WTC11 (cell line): ENCODE measurements around the gene HCFC1. TPM values are rescaled to one million over a fixed set of nuclear protein-coding genes. Genes with fewer than 3 reads are reported as not detected.

Source experiments
- ATAC-seq: fragments of 200-7000 bp; cut with Tn5 transposase; 2 replicates; pipeline ENCODE4 v1.10.0; 2021; ENCODE audit warnings: mild to moderate bottlenecking, moderate library complexity
- CTCF ChIA-PET: fragments of 300-600 bp; sonication (Branson Sonifier 250); formaldehyde crosslinking; loops from one replicate; lab custom pipeline; 2021; ENCODE audit warnings: antibody characterized with exemption; lab: Charles Lee
- POLR2A ChIA-PET: fragments of 350-600 bp; sonication (Branson Sonifier 250); formaldehyde crosslinking; loops from one replicate; lab custom pipeline; 2021; ENCODE audit warnings: antibody characterized with exemption; lab: Charles Lee
- DNase-seq: peaks from one replicate; pipeline ENCODE4 v3.0.0; 2021; ENCODE audit warnings: low spot score
- H3K27ac Mint-ChIP-seq: 2 replicates; pipeline ENCODE4 v1.8.0; 2021; ENCODE audit warnings: mixed read lengths
- H3K27me3 Mint-ChIP-seq: 2 replicates; pipeline ENCODE4 v1.8.0; 2021; ENCODE audit warnings: low read depth, mild to moderate bottlenecking, moderate library complexity, mixed read lengths
- H3K36me3 Mint-ChIP-seq: 2 replicates; pipeline ENCODE4 v1.8.0; 2021; ENCODE audit warnings: mixed read lengths
- H3K4me1 Mint-ChIP-seq: 2 replicates; pipeline ENCODE4 v1.8.0; 2022; ENCODE audit warnings: mixed read lengths
- H3K4me3 Mint-ChIP-seq: 2 replicates; pipeline ENCODE4 v1.8.0; 2021; ENCODE audit warnings: mild to moderate bottlenecking, moderate library complexity, mixed read lengths
- H3K9me3 Mint-ChIP-seq: 2 replicates; pipeline ENCODE4 v1.8.0; 2021; ENCODE audit warnings: mixed read lengths
- CBFB ChIP-seq: sonication (generic); formaldehyde crosslinking; IDR thresholded peaks from 2 replicates; pipeline ENCODE4 v1.8.1; 2022; ENCODE audit warnings: mild to moderate bottlenecking, low read depth, missing genetic modification reagents
- ELF4 ChIP-seq: sonication (generic); formaldehyde crosslinking; IDR thresholded peaks from 2 replicates; pipeline ENCODE4 v1.8.1; 2022; ENCODE audit warnings: low read depth, mild to moderate bottlenecking, moderate library complexity, missing genetic modification reagents
- EMX1 ChIP-seq: fragments of 250-450 bp; sonication (Bioruptor Pico); IDR thresholded peaks from 2 replicates; pipeline ENCODE4 v1.8.0; 2021; ENCODE audit warnings: mild to moderate bottlenecking
- GABPB1 ChIP-seq: sonication (generic); formaldehyde crosslinking; IDR thresholded peaks from 2 replicates; pipeline ENCODE4 v1.8.1; 2023; ENCODE audit warnings: mild to moderate bottlenecking, missing genetic modification reagents
- GRHL2 ChIP-seq: fragments of 250-450 bp; sonication (Bioruptor Pico); IDR thresholded peaks from 2 replicates; pipeline ENCODE4 v1.8.0; 2022; ENCODE audit warnings: mild to moderate bottlenecking, moderate library complexity; ENCODE audit not compliant: insufficient replicate concordance, severe bottlenecking
- HMGA2 ChIP-seq: fragments of 250-450 bp; sonication (Bioruptor Pico); IDR thresholded peaks from 2 replicates; pipeline ENCODE4 v1.4.0; 2021; ENCODE audit warnings: mild to moderate bottlenecking, moderate library complexity
- MXD4 ChIP-seq: fragments of 250-450 bp; sonication (Bioruptor Pico); IDR thresholded peaks from 2 replicates; pipeline ENCODE4 v1.8.0; 2021; ENCODE audit warnings: mild to moderate bottlenecking, moderate library complexity, borderline replicate concordance
- RELA ChIP-seq: sonication (generic); formaldehyde crosslinking; IDR thresholded peaks from 2 replicates; pipeline ENCODE4 v1.8.1; 2022; ENCODE audit warnings: missing genetic modification reagents, mild to moderate bottlenecking, borderline replicate concordance
- SMAD3 ChIP-seq: sonication (generic); formaldehyde crosslinking; IDR thresholded peaks from 2 replicates; pipeline ENCODE4 v1.8.0; 2022; ENCODE audit warnings: missing genetic modification reagents, mild to moderate bottlenecking, borderline replicate concordance
- SMAD4 ChIP-seq: sonication (generic); formaldehyde crosslinking; IDR thresholded peaks from 2 replicates; pipeline ENCODE4 v1.8.0; 2022; ENCODE audit warnings: mild to moderate bottlenecking, missing genetic modification reagents
- ZNF219 ChIP-seq: sonication (generic); formaldehyde crosslinking; IDR thresholded peaks from 2 replicates; pipeline ENCODE4 v1.8.0; 2023; ENCODE audit warnings: missing genetic modification reagents, mild to moderate bottlenecking, borderline replicate concordance
- ZNF396 ChIP-seq: fragments of 250-450 bp; sonication (Bioruptor Pico); IDR thresholded peaks from 2 replicates; pipeline ENCODE4 v1.8.0; 2021; ENCODE audit warnings: mild to moderate bottlenecking, moderate library complexity, borderline replicate concordance
- total RNA-seq: library from RNA; stranded (reverse); gene quantifications from 3 replicates; pipeline ENCODE4 v1.2.3, GENCODE V29; 2021
- TF ChIP-seq, protein P1 (sequence below): sonication (generic); formaldehyde crosslinking; IDR thresholded peaks from 2 replicates; pipeline ENCODE4 v1.8.1; 2023; ENCODE audit warnings: mild to moderate bottlenecking, missing genetic modification reagents, moderate library complexity
- TF ChIP-seq, protein P2 (sequence below): sonication (generic); formaldehyde crosslinking; IDR thresholded peaks from 2 replicates; pipeline ENCODE4 v1.8.1; 2022; ENCODE audit warnings: mild to moderate bottlenecking, moderate library complexity, missing genetic modification reagents
- TF ChIP-seq, protein P3 (sequence below): sonication (generic); formaldehyde crosslinking; IDR thresholded peaks from 2 replicates; pipeline ENCODE4 v1.8.1; 2023; ENCODE audit warnings: mild to moderate bottlenecking, missing genetic modification reagents, borderline replicate concordance
- TF ChIP-seq, protein P4 (sequence below): sonication (generic); formaldehyde crosslinking; IDR thresholded peaks from 2 replicates; pipeline ENCODE4 v1.8.0; 2022; ENCODE audit warnings: missing genetic modification reagents
- TF ChIP-seq, protein P5 (sequence below): fragments of 250-450 bp; sonication (Bioruptor Pico); IDR thresholded peaks from 2 replicates; pipeline ENCODE4 v2.1.2; 2022; ENCODE audit warnings: mild to moderate bottlenecking, moderate library complexity
- TF ChIP-seq, protein P6 (sequence below): sonication (generic); formaldehyde crosslinking; IDR thresholded peaks from 2 replicates; pipeline ENCODE4 v1.8.1; 2022; ENCODE audit warnings: mild to moderate bottlenecking, missing genetic modification reagents, moderate library complexity, borderline replicate concordance

HCFC1 gene
- total RNA-seq, 1 experiment from 2014 or later, result 130 TPM

DNA sequence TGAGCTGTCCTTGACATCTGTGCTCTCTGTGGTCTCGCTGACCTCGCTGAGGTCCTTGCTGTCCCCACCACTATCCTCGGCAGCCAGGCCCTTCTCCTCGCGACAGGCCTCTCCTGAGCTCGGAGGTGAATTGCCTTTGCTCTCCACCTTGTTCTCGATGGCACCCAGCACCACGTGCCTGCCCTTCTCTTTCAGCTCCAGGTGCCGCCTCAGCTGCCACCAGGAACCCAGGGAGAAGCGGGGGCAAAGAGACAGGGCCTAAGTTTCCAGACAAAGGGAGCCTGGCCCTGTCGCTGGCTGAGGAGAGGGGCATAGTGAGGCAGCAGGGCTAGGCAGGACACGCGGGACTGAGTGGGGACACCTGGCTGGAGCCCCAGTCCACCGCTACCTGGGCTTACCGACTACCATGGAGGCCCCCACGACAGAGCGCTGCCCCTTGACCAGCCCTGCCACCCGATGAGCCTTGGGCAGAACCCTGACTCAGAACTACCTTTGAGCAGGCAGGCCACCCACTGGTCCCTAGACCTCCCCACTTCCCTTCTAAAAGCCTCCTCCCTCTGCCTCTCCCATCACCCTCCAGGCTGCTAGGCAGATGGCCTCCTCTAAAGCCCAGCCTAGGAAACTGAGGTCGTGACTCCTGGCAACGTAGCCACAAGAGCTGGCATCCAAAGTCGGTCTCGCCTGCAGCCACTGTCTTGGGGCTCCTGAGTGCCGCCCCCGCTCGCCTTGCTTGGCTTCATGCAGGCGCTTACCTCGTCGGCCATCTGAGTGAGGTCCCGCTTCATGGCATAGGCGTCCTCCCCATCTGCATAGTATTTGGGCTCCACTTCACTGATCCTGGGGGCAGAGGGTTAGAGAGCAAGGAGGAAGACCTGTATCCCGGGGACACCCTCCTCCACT, 41.4 kb downstream of the HCFC1 start:
- TF ChIP-seq HMGA2 (CRISPR knock-in tag) (no peak), GRHL2 (CRISPR knock-in tag) (no peak), SMAD3 (CRISPR knock-in tag) (no peak), GABPB1 (CRISPR knock-in tag) (no peak), ELF4 (CRISPR knock-in tag) (no peak), RELA (CRISPR knock-in tag) (no peak), CBFB (no peak), MXD4 (CRISPR knock-in tag) (no peak), EMX1 (CRISPR knock-in tag) (no peak), SMAD4 (CRISPR knock-in tag) (no peak), ZNF396 (CRISPR knock-in tag) (no peak), ZNF219 (CRISPR knock-in tag) (no peak)
- TF ChIP-seq, protein P1, sequence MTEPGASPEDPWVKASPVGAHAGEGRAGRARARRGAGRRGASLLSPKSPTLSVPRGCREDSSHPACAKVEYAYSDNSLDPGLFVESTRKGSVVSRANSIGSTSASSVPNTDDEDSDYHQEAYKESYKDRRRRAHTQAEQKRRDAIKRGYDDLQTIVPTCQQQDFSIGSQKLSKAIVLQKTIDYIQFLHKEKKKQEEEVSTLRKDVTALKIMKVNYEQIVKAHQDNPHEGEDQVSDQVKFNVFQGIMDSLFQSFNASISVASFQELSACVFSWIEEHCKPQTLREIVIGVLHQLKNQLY (CRISPR knock-in tag), result no peak
- TF ChIP-seq, protein P2, sequence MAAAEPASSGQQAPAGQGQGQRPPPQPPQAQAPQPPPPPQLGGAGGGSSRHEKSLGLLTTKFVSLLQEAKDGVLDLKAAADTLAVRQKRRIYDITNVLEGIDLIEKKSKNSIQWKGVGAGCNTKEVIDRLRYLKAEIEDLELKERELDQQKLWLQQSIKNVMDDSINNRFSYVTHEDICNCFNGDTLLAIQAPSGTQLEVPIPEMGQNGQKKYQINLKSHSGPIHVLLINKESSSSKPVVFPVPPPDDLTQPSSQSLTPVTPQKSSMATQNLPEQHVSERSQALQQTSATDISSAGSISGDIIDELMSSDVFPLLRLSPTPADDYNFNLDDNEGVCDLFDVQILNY, result no peak
- TF ChIP-seq, protein P3, sequence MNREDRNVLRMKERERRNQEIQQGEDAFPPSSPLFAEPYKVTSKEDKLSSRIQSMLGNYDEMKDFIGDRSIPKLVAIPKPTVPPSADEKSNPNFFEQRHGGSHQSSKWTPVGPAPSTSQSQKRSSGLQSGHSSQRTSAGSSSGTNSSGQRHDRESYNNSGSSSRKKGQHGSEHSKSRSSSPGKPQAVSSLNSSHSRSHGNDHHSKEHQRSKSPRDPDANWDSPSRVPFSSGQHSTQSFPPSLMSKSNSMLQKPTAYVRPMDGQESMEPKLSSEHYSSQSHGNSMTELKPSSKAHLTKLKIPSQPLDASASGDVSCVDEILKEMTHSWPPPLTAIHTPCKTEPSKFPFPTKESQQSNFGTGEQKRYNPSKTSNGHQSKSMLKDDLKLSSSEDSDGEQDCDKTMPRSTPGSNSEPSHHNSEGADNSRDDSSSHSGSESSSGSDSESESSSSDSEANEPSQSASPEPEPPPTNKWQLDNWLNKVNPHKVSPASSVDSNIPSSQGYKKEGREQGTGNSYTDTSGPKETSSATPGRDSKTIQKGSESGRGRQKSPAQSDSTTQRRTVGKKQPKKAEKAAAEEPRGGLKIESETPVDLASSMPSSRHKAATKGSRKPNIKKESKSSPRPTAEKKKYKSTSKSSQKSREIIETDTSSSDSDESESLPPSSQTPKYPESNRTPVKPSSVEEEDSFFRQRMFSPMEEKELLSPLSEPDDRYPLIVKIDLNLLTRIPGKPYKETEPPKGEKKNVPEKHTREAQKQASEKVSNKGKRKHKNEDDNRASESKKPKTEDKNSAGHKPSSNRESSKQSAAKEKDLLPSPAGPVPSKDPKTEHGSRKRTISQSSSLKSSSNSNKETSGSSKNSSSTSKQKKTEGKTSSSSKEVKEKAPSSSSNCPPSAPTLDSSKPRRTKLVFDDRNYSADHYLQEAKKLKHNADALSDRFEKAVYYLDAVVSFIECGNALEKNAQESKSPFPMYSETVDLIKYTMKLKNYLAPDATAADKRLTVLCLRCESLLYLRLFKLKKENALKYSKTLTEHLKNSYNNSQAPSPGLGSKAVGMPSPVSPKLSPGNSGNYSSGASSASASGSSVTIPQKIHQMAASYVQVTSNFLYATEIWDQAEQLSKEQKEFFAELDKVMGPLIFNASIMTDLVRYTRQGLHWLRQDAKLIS (CRISPR knock-in tag), result no peak
- TF ChIP-seq, protein P4, sequence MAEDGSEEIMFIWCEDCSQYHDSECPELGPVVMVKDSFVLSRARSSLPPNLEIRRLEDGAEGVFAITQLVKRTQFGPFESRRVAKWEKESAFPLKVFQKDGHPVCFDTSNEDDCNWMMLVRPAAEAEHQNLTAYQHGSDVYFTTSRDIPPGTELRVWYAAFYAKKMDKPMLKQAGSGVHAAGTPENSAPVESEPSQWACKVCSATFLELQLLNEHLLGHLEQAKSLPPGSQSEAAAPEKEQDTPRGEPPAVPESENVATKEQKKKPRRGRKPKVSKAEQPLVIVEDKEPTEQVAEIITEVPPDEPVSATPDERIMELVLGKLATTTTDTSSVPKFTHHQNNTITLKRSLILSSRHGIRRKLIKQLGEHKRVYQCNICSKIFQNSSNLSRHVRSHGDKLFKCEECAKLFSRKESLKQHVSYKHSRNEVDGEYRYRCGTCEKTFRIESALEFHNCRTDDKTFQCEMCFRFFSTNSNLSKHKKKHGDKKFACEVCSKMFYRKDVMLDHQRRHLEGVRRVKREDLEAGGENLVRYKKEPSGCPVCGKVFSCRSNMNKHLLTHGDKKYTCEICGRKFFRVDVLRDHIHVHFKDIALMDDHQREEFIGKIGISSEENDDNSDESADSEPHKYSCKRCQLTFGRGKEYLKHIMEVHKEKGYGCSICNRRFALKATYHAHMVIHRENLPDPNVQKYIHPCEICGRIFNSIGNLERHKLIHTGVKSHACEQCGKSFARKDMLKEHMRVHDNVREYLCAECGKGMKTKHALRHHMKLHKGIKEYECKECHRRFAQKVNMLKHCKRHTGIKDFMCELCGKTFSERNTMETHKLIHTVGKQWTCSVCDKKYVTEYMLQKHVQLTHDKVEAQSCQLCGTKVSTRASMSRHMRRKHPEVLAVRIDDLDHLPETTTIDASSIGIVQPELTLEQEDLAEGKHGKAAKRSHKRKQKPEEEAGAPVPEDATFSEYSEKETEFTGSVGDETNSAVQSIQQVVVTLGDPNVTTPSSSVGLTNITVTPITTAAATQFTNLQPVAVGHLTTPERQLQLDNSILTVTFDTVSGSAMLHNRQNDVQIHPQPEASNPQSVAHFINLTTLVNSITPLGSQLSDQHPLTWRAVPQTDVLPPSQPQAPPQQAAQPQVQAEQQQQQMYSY (CRISPR knock-in tag), result no peak
- TF ChIP-seq, protein P5, sequence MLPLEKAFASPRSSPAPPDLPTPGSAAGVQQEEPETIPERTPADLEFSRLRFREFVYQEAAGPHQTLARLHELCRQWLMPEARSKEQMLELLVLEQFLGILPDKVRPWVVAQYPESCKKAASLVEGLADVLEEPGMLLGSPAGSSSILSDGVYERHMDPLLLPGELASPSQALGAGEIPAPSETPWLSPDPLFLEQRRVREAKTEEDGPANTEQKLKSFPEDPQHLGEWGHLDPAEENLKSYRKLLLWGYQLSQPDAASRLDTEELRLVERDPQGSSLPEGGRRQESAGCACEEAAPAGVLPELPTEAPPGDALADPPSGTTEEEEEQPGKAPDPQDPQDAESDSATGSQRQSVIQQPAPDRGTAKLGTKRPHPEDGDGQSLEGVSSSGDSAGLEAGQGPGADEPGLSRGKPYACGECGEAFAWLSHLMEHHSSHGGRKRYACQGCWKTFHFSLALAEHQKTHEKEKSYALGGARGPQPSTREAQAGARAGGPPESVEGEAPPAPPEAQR, result no peak
- TF ChIP-seq, protein P6, sequence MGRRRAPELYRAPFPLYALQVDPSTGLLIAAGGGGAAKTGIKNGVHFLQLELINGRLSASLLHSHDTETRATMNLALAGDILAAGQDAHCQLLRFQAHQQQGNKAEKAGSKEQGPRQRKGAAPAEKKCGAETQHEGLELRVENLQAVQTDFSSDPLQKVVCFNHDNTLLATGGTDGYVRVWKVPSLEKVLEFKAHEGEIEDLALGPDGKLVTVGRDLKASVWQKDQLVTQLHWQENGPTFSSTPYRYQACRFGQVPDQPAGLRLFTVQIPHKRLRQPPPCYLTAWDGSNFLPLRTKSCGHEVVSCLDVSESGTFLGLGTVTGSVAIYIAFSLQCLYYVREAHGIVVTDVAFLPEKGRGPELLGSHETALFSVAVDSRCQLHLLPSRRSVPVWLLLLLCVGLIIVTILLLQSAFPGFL, result no peak
- TF ChIP-seq, all 79 proteins: peak for 0
- Mint-ChIP-seq H3K4me3 (no peak overlapping the region), H3K27me3 (no peaks in the 10 kb centered on the region), H3K4me1 (peaks cover 15% of the 10 kb centered on the region), H3K9me3 (no peaks in the 10 kb centered on the region), H3K36me3 (peaks cover 6% of the 10 kb centered on the region), H3K27ac (no peak overlapping the region)
- ChIA-PET CTCF (interaction anchor here (6.9 kb wide), 1 partner anchor 17 kb away, joined by 116 read pairs; the partner anchor contains the start of gene RENBP), POLR2A (no interaction called here)
- ATAC-seq, result no peak
- DNase-seq, result no peak
